Osteoblast (primary cell): ENCODE results near the gene TMEM234. TPM values are rescaled to one million over a fixed set of nuclear protein-coding genes. Genes with fewer than 3 reads are reported as not detected.

Experiments
- DNase-seq: peaks from one replicate; pipeline ENCODE4 v3.0.0; 2011; ENCODE audit warnings: low spot score, mixed read lengths; ENCODE audit not compliant: insufficient read length; ENCODE audit errors: missing footprints
- H2AFZ ChIP-seq: 2 replicates; pipeline ENCODE4 v1.6.0; 2011; ENCODE audit warnings: mild to moderate bottlenecking, low read length
- H3K27ac ChIP-seq: 2 replicates; pipeline ENCODE4 v1.5.1; 2011; ENCODE audit warnings: mild to moderate bottlenecking, low read depth, low read length, moderate library complexity
- H3K27me3 ChIP-seq: 2 replicates; pipeline ENCODE4 v1.6.0; 2012; ENCODE audit warnings: mild to moderate bottlenecking, control low read depth, inconsistent platforms, low read length, moderate library complexity; ENCODE audit not compliant: insufficient read depth
- H3K36me3 ChIP-seq: 2 replicates; pipeline ENCODE4 v1.5.1; 2011; ENCODE audit warnings: mild to moderate bottlenecking, low read length, control low read depth, moderate library complexity; ENCODE audit not compliant: insufficient read depth
- H3K4me1 ChIP-seq: 2 replicates; pipeline ENCODE4 v1.5.1; 2011; ENCODE audit warnings: mild to moderate bottlenecking, low read length, control low read depth, moderate library complexity; ENCODE audit not compliant: insufficient read depth
- H3K4me2 ChIP-seq: 2 replicates; pipeline ENCODE4 v1.6.0; 2011; ENCODE audit warnings: mild to moderate bottlenecking, low read length; ENCODE audit not compliant: insufficient read depth
- H3K4me3 ChIP-seq: fragments of 200-600 bp; sonication (generic); 3 replicates; pipeline ENCODE4 v1.5.1; 2012; ENCODE audit warnings: mild to moderate bottlenecking, low read length, inconsistent platforms; ENCODE audit not compliant: insufficient read depth
- H3K79me2 ChIP-seq: 2 replicates; pipeline ENCODE4 v1.6.0; 2012; ENCODE audit warnings: mild to moderate bottlenecking, low read length, control low read depth, inconsistent platforms; ENCODE audit not compliant: insufficient read depth
- H3K9me3 ChIP-seq: 2 replicates; pipeline ENCODE4 v1.5.1; 2011; ENCODE audit warnings: low read depth, low read length, control low read depth
- H4K20me1 ChIP-seq: 2 replicates; pipeline ENCODE4 v1.6.0; 2012; ENCODE audit warnings: mild to moderate bottlenecking, low read length, control low read depth; ENCODE audit not compliant: insufficient read depth
- total RNA-seq: library from RNA; depleted of rRNA; stranded (reverse); fragments of >200 nt; gene quantifications from 2 replicates; pipeline ENCODE4 v1.2.3, GENCODE V29; 2012
- TF ChIP-seq, protein P1 (sequence below): IDR thresholded peaks from 2 replicates; pipeline ENCODE4 v1.5.1; 2011; ENCODE audit warnings: mild to moderate bottlenecking, low read depth, low read length, moderate library complexity; ENCODE audit errors: extremely low read depth

The TMEM234 gene
- total RNA-seq, 1 donor, result 24.2 TPM

DNA sequence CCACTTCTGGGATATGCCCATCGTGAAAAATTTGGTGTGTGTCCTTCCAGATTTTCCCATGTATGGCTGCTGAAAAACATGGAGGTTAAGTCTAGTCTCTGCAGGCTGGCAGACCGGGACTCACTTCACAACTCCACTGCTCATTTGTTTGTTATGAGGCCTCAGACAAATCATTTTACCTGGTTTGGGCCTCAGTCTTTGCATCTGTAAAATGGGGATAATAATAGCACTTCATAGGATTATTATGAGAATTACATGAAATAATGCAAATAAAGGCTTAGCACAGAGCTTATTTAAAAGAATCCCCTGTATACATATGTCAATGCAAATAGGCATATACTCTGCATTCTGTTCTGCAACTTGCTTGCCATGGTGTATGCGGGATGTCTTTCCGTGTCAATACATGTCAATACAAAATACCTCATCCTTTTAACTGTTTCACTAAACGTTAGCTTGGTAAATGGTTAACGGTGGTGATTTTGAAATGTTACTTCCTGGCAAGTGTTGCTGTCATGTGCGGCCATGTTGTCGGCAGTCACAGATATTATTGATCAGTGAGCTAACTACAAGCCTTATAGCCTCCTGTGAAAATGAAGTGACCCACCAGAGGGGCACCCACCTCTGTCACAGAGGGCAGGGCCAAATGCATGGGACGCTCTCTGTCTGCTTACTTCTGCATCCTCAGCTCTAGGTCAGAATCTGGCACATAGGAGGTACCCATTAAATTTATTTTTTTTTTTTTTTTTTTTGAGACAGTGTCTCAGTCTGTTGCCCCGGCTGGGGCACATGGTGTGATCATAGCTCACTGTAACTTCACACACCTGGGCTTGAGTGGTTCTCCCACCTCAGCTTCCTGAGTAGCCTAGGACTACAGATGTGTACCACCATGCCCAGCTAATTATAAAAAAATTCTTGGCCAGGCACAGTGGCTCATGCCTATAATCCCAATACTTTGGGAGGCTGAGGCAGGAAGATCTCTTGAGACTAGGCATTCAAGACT, 33.2 kb upstream of the TMEM234 start:
- Histone ChIP-seq H3K9me3 (no peaks in the 10 kb centered on the region), H4K20me1 (no peaks in the 10 kb centered on the region), H3K4me2 (no peak overlapping the region), H2AFZ (no peak overlapping the region), H3K36me3 (no peaks in the 10 kb centered on the region), H3K4me3 (no peak overlapping the region), H3K27ac (no peak overlapping the region), H3K4me1 (no peaks in the 10 kb centered on the region), H3K27me3 (peaks cover 8% of the 10 kb centered on the region), H3K79me2 (no peaks in the 10 kb centered on the region)
- TF ChIP-seq, protein P1, sequence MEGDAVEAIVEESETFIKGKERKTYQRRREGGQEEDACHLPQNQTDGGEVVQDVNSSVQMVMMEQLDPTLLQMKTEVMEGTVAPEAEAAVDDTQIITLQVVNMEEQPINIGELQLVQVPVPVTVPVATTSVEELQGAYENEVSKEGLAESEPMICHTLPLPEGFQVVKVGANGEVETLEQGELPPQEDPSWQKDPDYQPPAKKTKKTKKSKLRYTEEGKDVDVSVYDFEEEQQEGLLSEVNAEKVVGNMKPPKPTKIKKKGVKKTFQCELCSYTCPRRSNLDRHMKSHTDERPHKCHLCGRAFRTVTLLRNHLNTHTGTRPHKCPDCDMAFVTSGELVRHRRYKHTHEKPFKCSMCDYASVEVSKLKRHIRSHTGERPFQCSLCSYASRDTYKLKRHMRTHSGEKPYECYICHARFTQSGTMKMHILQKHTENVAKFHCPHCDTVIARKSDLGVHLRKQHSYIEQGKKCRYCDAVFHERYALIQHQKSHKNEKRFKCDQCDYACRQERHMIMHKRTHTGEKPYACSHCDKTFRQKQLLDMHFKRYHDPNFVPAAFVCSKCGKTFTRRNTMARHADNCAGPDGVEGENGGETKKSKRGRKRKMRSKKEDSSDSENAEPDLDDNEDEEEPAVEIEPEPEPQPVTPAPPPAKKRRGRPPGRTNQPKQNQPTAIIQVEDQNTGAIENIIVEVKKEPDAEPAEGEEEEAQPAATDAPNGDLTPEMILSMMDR, result no peak
- no peak for DNase-seq

DNA sequence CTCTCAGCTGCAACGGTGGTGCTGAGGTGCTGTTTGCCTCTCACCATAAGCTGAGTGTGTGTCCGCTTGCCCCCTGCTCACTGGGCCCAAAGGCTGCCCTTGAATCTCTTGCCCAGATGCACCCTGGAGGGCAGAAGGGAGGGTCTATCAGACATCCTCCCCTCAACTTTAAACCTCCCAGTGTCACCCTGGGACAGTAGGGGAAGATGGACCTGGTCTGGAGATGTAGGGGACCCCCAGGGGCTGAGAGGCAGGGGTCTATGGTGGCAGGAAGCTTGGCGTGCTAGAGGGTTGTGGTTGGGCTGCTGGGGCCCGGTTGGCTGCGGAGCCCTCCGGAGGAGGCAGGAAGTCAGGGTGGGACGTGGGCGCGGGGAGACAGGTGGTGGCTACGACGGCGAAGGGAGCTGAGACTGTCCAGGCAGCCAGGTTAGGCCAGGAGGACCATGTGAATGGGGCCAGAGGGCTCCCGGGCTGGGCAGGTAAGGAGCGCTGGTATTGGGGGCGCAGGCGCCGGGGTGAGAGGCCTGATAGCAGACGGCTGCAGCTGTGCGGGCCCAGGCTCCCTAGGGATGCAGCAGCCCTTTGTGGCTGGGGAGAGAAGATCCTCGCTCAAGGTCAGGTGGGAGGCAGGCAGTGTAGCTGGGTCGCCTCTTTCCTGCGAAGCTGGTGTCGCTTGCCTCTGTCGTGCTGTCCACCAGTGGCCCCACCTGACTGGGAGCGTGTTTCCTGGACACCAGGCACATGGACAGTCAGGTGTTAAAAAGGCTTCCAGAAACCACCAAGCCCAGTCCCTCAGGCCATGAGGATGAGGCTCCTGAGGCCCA, 29.0 kb upstream of the TMEM234 start, which contains the start of gene LCK:
LCK (plus strand) TSS at position 373 of the 824 bp plus-strand sequence. CDS start 23,065 bp downstream, outside the sequence.
- no peak within 1 kb of the TSS for H2AFZ ChIP-seq
- no peak within 1 kb of the TSS for H3K4me2 ChIP-seq
- no peak within 1 kb of the TSS for H3K4me3 ChIP-seq

DNA sequence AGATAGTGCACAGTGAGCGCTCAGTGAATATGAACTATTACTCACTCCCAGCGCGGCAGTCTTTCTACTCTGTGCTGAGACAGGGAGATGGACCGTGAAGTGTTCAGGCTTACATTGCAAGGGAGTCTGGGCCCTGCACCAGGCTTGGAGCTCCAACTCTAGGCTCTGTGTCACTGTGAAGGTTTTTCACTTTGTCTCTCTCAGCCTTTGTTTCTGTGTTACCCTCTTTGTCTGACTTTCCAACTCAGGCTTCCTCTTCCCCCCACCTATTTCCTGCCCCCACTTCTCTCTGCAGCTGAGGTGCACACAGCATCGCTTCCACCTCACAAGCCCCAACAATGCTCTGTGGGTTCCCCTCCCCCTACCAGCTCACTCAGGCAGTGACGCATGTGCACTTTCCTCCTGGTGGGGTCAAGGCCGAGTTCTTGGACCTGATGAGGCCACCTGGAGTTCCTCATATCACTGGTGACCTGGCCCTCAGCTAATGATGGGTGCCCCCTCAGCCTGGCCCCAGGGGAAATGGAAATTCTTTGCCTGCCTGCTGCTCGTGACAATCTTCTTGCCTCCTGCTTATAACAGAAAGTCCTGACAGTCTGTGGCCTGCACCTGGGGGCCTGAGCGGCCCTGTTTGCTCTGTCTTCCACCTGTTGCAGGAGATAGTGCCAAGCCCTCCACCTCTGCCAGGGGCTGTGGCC, 27.8 kb upstream of the TMEM234 start:
- Histone ChIP-seq H3K4me2 (no peak overlapping the region), H3K9me3 (no peaks in the 10 kb centered on the region), H3K4me1 (peaks cover 18% of the 10 kb centered on the region), H3K27me3 (peaks cover 4% of the 10 kb centered on the region), H2AFZ (no peak overlapping the region), H3K79me2 (no peaks in the 10 kb centered on the region), H3K27ac (no peak overlapping the region), H4K20me1 (no peaks in the 10 kb centered on the region), H3K4me3 (no peak overlapping the region), H3K36me3 (no peaks in the 10 kb centered on the region)
- TF ChIP-seq, protein P1, result no peak
- no peak for DNase-seq

More for the DNA sequence above, 29.0 kb upstream of the TMEM234 start, which contains the start of gene LCK:
- TF ChIP-seq, protein P1, result no peak
- Histone ChIP-seq H4K20me1 (no peaks in the 10 kb centered on the region), H3K4me1 (peaks cover 18% of the 10 kb centered on the region), H3K27me3 (peaks cover 4% of the 10 kb centered on the region), H3K9me3 (no peaks in the 10 kb centered on the region), H3K36me3 (no peaks in the 10 kb centered on the region), H3K79me2 (no peaks in the 10 kb centered on the region), H3K27ac (no peak within 1 kb of the TSS)
- peak; percentile 76 for DNase-seq
